ENCODE data around the gene TMEM91.

TMEM91 gene

GRCh38 chr19:41411968-41412265, 35.6 kb downstream of the TMEM91 start:
- TF ChIP-seq CTCF (IDR thresholded peaks at IDR 0.05) = no peak

GRCh38 chr19:41412953-41413352, 36.6 kb downstream of the TMEM91 start:
- no peak for TF ChIP-seq CTCF (IDR thresholded peaks at IDR 0.05)

GRCh38 chr19:41413947-41414346, 37.6 kb downstream of the TMEM91 start:
- TF ChIP-seq CTCF (IDR thresholded peaks at IDR 0.05) = no peak

- TF ChIP-seq CTCF (IDR thresholded peaks at IDR 0.05) = no peak
Observed at GRCh38 chr19:41414461-41414860, 38.1 kb downstream of the TMEM91 start.

- TF ChIP-seq CTCF (IDR thresholded peaks at IDR 0.05) = no peak
Observed at GRCh38 chr19:41415154-41415571, 38.8 kb downstream of the TMEM91 start.

DNA sequence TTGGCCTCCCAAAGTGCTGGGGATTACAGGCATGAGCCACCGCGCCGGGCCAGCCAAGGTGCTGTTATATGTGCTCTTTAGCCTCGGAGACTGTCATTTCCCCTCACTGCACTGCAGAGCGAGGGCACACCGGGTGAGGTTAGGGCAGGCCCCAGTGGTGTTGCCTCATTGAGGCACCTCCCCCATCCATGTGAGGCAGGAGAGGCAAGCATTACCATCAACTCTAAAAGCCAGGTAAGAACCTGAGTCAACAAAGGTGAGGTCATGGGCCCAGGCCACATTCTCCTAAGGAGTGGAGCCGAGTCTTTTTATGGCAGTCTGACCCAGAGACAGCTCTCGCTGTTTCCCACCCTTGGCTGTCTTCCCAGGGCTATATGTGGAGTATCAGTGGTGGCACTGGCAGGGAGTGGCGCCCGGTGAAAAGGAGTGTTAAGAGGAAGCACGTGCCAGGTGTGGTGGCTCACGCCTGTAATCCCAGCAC, 39.9 kb downstream of the TMEM91 start:
- no peak for TF ChIP-seq CTCF (IDR thresholded peaks at IDR 0.05)

DNA sequence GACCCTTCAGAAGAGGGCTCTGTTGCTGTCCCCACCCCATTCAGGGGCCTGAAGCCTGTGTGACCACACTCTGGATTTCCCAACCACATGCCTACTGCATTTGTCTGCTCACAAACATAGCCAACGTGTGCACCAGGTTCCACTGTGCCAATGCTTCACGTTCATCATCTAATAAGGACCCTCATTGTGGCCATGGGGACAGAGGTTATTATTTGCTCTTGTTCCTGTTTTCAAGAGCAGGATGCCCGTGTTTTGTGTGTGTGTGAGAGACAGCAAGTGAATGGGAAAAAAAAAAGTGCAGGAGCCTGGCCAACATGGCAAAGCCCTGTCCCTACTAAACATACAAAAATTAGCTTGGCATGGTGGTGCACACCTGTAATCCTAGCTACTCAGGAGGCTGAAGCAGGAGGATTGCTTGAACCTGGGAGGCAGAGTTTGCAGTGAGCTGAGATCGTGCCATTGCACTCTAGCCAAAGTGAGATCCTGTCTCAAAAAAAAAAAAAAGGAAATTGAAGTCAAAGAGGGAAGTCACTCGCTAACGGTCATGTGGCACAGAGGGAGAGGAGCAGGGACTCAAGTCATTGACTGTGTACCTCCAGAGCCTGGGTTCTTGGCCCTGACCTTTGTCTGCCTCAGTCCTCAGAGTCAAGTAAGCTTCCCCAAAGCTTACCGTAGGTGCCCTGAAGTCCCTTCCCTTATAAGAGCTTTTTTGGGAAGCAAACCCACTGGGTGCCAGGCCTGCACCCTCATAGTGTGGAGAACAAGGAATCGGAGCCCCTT, 44.0 kb downstream of the TMEM91 start:
- no peak for TF ChIP-seq CTCF (IDR thresholded peaks at IDR 0.05)

DNA sequence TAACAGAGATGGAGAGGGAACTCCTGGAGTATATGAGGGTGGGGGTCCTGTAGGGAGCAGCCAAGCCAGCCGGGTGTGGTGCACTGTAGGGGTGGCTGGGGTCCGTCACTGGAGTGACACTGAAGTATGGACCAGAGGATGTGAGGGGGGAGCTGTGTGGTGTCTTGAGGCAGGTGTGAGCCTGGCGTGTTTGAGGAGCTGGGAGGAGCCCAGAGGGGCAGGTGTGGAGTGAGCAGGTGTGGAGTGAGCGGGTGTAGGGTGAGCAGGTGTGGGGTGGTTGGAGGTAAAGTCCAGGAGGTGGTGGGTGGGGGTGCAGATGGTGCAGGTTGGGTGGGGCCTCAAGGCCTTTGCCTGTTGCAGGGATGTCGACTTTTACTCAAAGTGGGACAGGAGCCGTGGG, 45.0 kb downstream of the TMEM91 start:
- TF ChIP-seq CTCF (IDR thresholded peaks at IDR 0.05) = no peak
